ENCODE data around the gene LMO7. TPM values are rescaled to one million over a fixed set of nuclear protein-coding genes. Genes with fewer than 3 reads are reported as not detected.

Gene LMO7
- total RNA-seq, 1 donor from 2014 or later: 60.8 TPM

GRCh38 chr13:75621147-75621546, 15.0 kb upstream of the LMO7 start:
- Mint-ChIP-seq H3K9me3 (peaks cover 16% of the 10 kb centered on the region), H3K27ac (peak overlapping the region; percentile 51), H3K27me3 (ENCODE audit: low read depth) (no peaks in the 10 kb centered on the region), H3K36me3 (peaks cover 30% of the 10 kb centered on the region), H3K4me3 (no peak overlapping the region), H3K4me1 (peaks cover 36% of the 10 kb centered on the region)
- no peak for TF ChIP-seq CTCF (IDR thresholded peaks at IDR 0.05; ENCODE audit: unreplicated experiment)
- DNase-seq (ENCODE audit: low spot score in 2 of 2, unreplicated experiment in 2 of 2): no peak

- Mint-ChIP-seq H3K27ac (peak overlapping the region; percentile 10), H3K36me3 (peaks cover 16% of the 10 kb centered on the region), H3K9me3 (peaks cover 14% of the 10 kb centered on the region), H3K4me3 (no peak overlapping the region), H3K4me1 (peaks cover 22% of the 10 kb centered on the region), H3K27me3 (ENCODE audit: low read depth) (no peaks in the 10 kb centered on the region)
- TF ChIP-seq CTCF (IDR thresholded peaks at IDR 0.05; ENCODE audit: unreplicated experiment): no peak
- DNase-seq (ENCODE audit: low spot score in 2 of 2, unreplicated experiment in 2 of 2): no peak
Observed at GRCh38 chr13:75628801-75629200, 7.3 kb upstream of the LMO7 start.

- Mint-ChIP-seq H3K4me3 (no peak overlapping the region), H3K36me3 (no peaks in the 10 kb centered on the region), H3K27ac (peak overlapping the region; percentile 0), H3K9me3 (no peaks in the 10 kb centered on the region), H3K4me1 (peaks cover 24% of the 10 kb centered on the region), H3K27me3 (ENCODE audit: low read depth) (peaks cover 7% of the 10 kb centered on the region)
- no peak for TF ChIP-seq CTCF (IDR thresholded peaks at IDR 0.05; ENCODE audit: unreplicated experiment)
- DNase-seq (ENCODE audit: low spot score in 2 of 2, unreplicated experiment in 2 of 2): no peak
Observed at GRCh38 chr13:75633285-75633684, 2.8 kb upstream of the LMO7 start.

- TF ChIP-seq CTCF (IDR thresholded peaks at IDR 0.05; ENCODE audit: unreplicated experiment): no peak
- H3K4me1 Mint-ChIP-seq: peaks cover 20% of the 10 kb centered on the region
- no peak overlapping the region for H3K27ac Mint-ChIP-seq
- H3K36me3 Mint-ChIP-seq: no peaks in the 10 kb centered on the region
- peak; percentile 22 to 39 for DNase-seq (ENCODE audit: low spot score in 2 of 2, unreplicated experiment in 2 of 2)
- peaks cover 8% of the 10 kb centered on the region for H3K27me3 Mint-ChIP-seq (ENCODE audit: low read depth)
- peak overlapping the region; percentile 58 for H3K4me3 Mint-ChIP-seq
- H3K9me3 Mint-ChIP-seq: no peaks in the 10 kb centered on the region
Observed at GRCh38 chr13:75635101-75635827, 866 bp upstream of the LMO7 start.

- peak; percentile 26 to 59 for DNase-seq (ENCODE audit: low spot score in 2 of 2, unreplicated experiment in 2 of 2)
- Mint-ChIP-seq H3K27me3 (ENCODE audit: low read depth) (peaks cover 9% of the 10 kb centered on the region), H3K9me3 (no peaks in the 10 kb centered on the region)
Observed at GRCh38 chr13:75636436-75637180, 478 bp downstream of the LMO7 start.

More at GRCh38 chr13:75636436-75637180, 478 bp downstream of the LMO7 start:
- Mint-ChIP-seq H3K4me3 (peak overlapping the region; percentile 73), H3K27ac (peak overlapping the region; percentile 60), H3K36me3 (no peaks in the 10 kb centered on the region), H3K4me1 (peaks cover 20% of the 10 kb centered on the region)
- TF ChIP-seq CTCF (IDR thresholded peaks at IDR 0.05; ENCODE audit: unreplicated experiment): no peak

Data from mesothelial cell of epicardium (in vitro differentiated cells).